ENCODE measurements around the gene MRFAP1.

Gene MRFAP1

GRCh38 chr4:6688879-6689505, 48.5 kb downstream of the MRFAP1 start:
- DNase-seq (ENCODE audit: insufficient read length) (no peak), FAIRE-seq (no peak)
- no peak for TF ChIP-seq TAF1 (IDR thresholded peaks at IDR 0.05; ENCODE audit: borderline replicate concordance, low read depth, low read length)
- TF ChIP-seq POLR2AphosphoS5 (IDR thresholded peaks at IDR 0.05; ENCODE audit: low read depth, low read length), result no peak
- TF ChIP-seq POLR2A (IDR thresholded peaks at IDR 0.05; ENCODE audit: low read depth, low read length), result no peak

- DNase-seq (ENCODE audit: insufficient read length) (no peak), FAIRE-seq (no peak)
- no peak for TF ChIP-seq POLR2A (IDR thresholded peaks at IDR 0.05; ENCODE audit: low read depth, low read length)
- TF ChIP-seq TAF1 (IDR thresholded peaks at IDR 0.05; ENCODE audit: borderline replicate concordance, low read depth, low read length), result no peak
- TF ChIP-seq POLR2AphosphoS5 (IDR thresholded peaks at IDR 0.05; ENCODE audit: low read depth, low read length), result no peak
Observed at GRCh38 chr4:6689506-6689960, 49.0 kb downstream of the MRFAP1 start.
